ENCODE data around the gene TMEM132A. TPM values are rescaled to one million over a fixed set of nuclear protein-coding genes. Genes with fewer than 3 reads are reported as not detected.

The TMEM132A gene
- total and polyA plus RNA-seq, 4 donors: 0.60 to 1.6 (median 1.1) TPM

DNA sequence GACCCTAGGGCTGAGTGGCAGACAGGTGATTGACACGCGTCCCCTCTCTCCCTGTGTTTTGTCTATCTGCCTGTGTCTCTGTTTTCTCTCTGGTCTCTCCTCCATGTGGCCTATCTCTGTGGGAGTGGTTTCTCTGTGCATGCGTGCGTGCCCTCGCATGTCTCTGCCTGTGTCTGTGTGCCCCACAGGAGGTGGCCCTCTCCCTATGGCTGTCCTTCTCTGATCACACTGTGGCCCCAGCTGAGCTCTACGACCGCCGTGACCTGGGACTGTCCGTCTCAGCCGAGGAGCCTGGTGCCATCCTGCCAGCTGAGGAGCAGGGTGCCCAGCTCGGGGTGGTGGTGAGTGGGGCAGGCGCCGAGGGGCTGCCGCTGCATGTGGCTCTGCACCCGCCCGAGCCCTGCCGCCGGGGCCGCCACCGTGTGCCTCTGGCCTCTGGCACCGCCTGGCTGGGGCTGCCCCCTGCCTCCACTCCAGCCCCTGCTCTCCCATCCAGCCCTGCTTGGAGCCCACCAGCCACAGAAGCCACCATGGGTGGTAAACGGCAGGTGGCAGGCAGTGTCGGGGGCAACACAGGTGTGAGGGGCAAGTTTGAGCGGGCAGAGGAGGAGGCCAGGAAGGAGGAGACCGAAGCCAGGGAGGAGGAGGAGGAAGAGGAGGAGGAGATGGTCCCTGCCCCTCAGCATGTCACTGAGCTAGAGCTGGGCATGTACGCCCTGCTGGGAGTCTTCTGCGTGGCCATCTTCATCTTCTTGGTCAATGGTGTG is 11.6 kb downstream of the TMEM132A start:
- Histone ChIP-seq H3K4me1 (ENCODE audit: control insufficient read depth in 4 of 4, insufficient read depth in 4 of 4, low read length in 3 of 4) (no peaks in the 10 kb centered on the region), H3K9me3 (ENCODE audit: control insufficient read depth in 4 of 4, low read length in 3 of 4) (no peaks in the 10 kb centered on the region), H3K27ac (ENCODE audit: low read depth in 1 of 2, low read length in 2 of 2) (no peak overlapping the region), H3K9ac (ENCODE audit: low read depth in 1 of 2, low read length in 2 of 2) (no peak overlapping the region), H3K27me3 (ENCODE audit: control insufficient read depth in 4 of 4, insufficient read depth in 4 of 4, low read length in 3 of 4) (no peaks in the 10 kb centered on the region), H3K36me3 (ENCODE audit: control insufficient read depth in 4 of 4, insufficient read depth in 3 of 4, low read depth in 1 of 4, low read length in 3 of 4) (peaks cover 2 to 21% (median 7%) of the 10 kb centered on the region in 4 donors), H3K4me3 (ENCODE audit: low read depth in 1 of 3, low read length in 3 of 3) (no peak overlapping the region)
- 92% methylated on average over 27 of the region's 27 CpGs for WGBS
- no peak for DNase-seq (ENCODE audit: low spot score)
- no peak for TF ChIP-seq NR2F2 (IDR thresholded peaks at IDR 0.05)
- TF ChIP-seq TAF1 (conservative IDR thresholded peaks at IDR 0.05): no peak
- TF ChIP-seq, protein P1, sequence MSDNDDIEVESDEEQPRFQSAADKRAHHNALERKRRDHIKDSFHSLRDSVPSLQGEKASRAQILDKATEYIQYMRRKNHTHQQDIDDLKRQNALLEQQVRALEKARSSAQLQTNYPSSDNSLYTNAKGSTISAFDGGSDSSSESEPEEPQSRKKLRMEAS (IDR thresholded peaks at IDR 0.05): no peak
- TF ChIP-seq JUND (IDR thresholded peaks at IDR 0.05): no peak
- no peak for TF ChIP-seq FOXA1 (IDR thresholded peaks at IDR 0.05)
- TF ChIP-seq, protein P2, sequence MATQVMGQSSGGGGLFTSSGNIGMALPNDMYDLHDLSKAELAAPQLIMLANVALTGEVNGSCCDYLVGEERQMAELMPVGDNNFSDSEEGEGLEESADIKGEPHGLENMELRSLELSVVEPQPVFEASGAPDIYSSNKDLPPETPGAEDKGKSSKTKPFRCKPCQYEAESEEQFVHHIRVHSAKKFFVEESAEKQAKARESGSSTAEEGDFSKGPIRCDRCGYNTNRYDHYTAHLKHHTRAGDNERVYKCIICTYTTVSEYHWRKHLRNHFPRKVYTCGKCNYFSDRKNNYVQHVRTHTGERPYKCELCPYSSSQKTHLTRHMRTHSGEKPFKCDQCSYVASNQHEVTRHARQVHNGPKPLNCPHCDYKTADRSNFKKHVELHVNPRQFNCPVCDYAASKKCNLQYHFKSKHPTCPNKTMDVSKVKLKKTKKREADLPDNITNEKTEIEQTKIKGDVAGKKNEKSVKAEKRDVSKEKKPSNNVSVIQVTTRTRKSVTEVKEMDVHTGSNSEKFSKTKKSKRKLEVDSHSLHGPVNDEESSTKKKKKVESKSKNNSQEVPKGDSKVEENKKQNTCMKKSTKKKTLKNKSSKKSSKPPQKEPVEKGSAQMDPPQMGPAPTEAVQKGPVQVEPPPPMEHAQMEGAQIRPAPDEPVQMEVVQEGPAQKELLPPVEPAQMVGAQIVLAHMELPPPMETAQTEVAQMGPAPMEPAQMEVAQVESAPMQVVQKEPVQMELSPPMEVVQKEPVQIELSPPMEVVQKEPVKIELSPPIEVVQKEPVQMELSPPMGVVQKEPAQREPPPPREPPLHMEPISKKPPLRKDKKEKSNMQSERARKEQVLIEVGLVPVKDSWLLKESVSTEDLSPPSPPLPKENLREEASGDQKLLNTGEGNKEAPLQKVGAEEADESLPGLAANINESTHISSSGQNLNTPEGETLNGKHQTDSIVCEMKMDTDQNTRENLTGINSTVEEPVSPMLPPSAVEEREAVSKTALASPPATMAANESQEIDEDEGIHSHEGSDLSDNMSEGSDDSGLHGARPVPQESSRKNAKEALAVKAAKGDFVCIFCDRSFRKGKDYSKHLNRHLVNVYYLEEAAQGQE (IDR thresholded peaks at IDR 0.05): no peak
- TF ChIP-seq SP1 (IDR thresholded peaks at IDR 0.05): no peak
- no peak for TF ChIP-seq GABPA (IDR thresholded peaks at IDR 0.05 in 1 of 2, conservative IDR thresholded peaks at IDR 0.05 in 1 of 2)
- no peak for TF ChIP-seq HNF4A (conservative IDR thresholded peaks at IDR 0.05)

DNA sequence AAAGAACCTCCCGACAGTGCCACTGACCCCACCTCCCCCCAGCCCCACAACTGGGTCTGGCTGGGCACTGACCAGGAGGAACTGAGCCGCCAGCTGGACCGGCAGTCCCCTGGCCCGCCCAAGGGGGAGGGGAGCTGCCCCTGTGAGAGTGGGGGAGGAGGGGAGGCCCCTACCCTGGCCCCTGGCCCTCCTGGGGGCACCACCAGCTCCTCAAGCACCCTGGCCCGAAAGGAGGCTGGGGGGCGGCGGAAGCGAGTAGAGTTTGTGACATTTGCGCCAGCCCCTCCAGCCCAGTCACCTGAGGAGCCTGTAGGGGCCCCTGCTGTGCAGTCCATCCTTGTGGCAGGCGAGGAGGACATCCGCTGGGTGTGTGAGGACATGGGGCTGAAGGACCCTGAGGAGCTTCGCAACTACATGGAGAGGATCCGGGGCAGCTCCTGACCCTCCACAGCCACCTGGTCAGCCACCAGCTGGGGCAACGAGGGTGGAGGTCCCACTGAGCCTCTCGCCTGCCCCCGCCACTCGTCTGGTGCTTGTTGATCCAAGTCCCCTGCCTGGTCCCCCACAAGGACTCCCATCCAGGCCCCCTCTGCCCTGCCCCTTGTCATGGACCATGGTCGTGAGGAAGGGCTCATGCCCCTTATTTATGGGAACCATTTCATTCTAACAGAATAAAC is 12.3 kb downstream of the TMEM132A start:
- H3K27me3 ChIP-seq (ENCODE audit: control insufficient read depth in 4 of 4, insufficient read depth in 4 of 4, low read length in 3 of 4): no peaks in the 10 kb centered on the region
- peaks cover 2 to 28% (median 9%) of the 10 kb centered on the region in 4 donors for H3K36me3 ChIP-seq (ENCODE audit: control insufficient read depth in 4 of 4, insufficient read depth in 3 of 4, low read depth in 1 of 4, low read length in 3 of 4)
- no peak overlapping the region for H3K9ac ChIP-seq (ENCODE audit: low read depth in 1 of 2, low read length in 2 of 2)
- 90% methylated on average over 18 of the region's 18 CpGs for WGBS
- DNase-seq (ENCODE audit: low spot score): no peak
- no peaks in the 10 kb centered on the region for H3K9me3 ChIP-seq (ENCODE audit: control insufficient read depth in 4 of 4, low read length in 3 of 4)
- no peak overlapping the region for H3K4me3 ChIP-seq (ENCODE audit: low read depth in 1 of 3, low read length in 3 of 3)
- no peaks in the 10 kb centered on the region for H3K4me1 ChIP-seq (ENCODE audit: control insufficient read depth in 4 of 4, insufficient read depth in 4 of 4, low read length in 3 of 4)
- no peak overlapping the region for H3K27ac ChIP-seq (ENCODE audit: low read depth in 1 of 2, low read length in 2 of 2)
- no peak for TF ChIP-seq GABPA (IDR thresholded peaks at IDR 0.05 in 1 of 2, conservative IDR thresholded peaks at IDR 0.05 in 1 of 2)
- TF ChIP-seq, protein P3, sequence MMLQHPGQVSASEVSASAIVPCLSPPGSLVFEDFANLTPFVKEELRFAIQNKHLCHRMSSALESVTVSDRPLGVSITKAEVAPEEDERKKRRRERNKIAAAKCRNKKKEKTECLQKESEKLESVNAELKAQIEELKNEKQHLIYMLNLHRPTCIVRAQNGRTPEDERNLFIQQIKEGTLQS (IDR thresholded peaks at IDR 0.05): no peak
- TF ChIP-seq EGR1 (IDR thresholded peaks at IDR 0.05; ENCODE audit: low read depth in 2 of 2): no peak
- TF ChIP-seq FOXA1 (IDR thresholded peaks at IDR 0.05): no peak
- no peak for TF ChIP-seq HNF4A (conservative IDR thresholded peaks at IDR 0.05)

DNA sequence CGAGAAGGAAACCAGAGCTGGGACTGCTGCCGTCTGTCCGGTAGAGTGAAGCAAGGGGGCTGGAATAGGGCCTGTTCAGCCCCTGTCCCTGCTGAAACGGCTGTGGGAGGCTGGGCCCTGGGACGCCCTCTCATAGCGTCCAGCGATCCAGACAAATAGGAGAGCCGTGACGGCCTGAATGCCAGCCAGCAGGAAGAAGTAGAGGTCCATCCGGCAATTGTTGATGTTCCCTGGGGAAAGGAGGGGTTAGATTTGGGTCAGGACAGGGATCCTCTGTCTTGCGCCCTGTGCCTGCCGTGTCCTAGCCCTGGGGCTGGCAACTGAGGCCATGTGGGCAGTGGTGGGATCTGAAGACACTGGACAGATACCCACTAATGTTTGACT is 12.9 kb downstream of the TMEM132A start:
- no peak for TF ChIP-seq TAF1 (conservative IDR thresholded peaks at IDR 0.05)
- peak; percentile 30 for TF ChIP-seq NR2F2 (IDR thresholded peaks at IDR 0.05)
- TF ChIP-seq SP1 (IDR thresholded peaks at IDR 0.05): peak; percentile 14
- TF ChIP-seq, protein P4, sequence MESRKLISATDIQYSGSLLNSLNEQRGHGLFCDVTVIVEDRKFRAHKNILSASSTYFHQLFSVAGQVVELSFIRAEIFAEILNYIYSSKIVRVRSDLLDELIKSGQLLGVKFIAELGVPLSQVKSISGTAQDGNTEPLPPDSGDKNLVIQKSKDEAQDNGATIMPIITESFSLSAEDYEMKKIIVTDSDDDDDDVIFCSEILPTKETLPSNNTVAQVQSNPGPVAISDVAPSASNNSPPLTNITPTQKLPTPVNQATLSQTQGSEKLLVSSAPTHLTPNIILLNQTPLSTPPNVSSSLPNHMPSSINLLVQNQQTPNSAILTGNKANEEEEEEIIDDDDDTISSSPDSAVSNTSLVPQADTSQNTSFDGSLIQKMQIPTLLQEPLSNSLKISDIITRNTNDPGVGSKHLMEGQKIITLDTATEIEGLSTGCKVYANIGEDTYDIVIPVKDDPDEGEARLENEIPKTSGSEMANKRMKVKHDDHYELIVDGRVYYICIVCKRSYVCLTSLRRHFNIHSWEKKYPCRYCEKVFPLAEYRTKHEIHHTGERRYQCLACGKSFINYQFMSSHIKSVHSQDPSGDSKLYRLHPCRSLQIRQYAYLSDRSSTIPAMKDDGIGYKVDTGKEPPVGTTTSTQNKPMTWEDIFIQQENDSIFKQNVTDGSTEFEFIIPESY (IDR thresholded peaks at IDR 0.05): no peak
- TF ChIP-seq, protein P1 (IDR thresholded peaks at IDR 0.05): no peak
- TF ChIP-seq YY1 (IDR thresholded peaks at IDR 0.05): no peak
- no peaks in the 10 kb centered on the region for H3K27me3 ChIP-seq (ENCODE audit: control insufficient read depth in 4 of 4, insufficient read depth in 4 of 4, low read length in 3 of 4)
- H3K9me3 ChIP-seq (ENCODE audit: control insufficient read depth in 4 of 4, low read length in 3 of 4): no peaks in the 10 kb centered on the region
- H3K9ac ChIP-seq (ENCODE audit: low read depth in 1 of 2, low read length in 2 of 2): no peak overlapping the region
- no peak overlapping the region for H3K4me3 ChIP-seq (ENCODE audit: low read depth in 1 of 3, low read length in 3 of 3)
- peaks cover 2 to 33% (median 11%) of the 10 kb centered on the region in 4 donors for H3K36me3 ChIP-seq (ENCODE audit: control insufficient read depth in 4 of 4, insufficient read depth in 3 of 4, low read depth in 1 of 4, low read length in 3 of 4)
- H3K4me1 ChIP-seq (ENCODE audit: control insufficient read depth in 4 of 4, insufficient read depth in 4 of 4, low read length in 3 of 4): no peaks in the 10 kb centered on the region
- DNase-seq (ENCODE audit: low spot score): no peak
- whole genome bisulfite sequencing: 75% methylated on average over 12 of the region's 12 CpGs
- H3K27ac ChIP-seq (ENCODE audit: low read depth in 1 of 2, low read length in 2 of 2): no peak overlapping the region
